GM19239 (cell line): ENCODE measurements around the gene UBE2I.

Experiments
- DNase-seq: peaks from one replicate; pipeline ENCODE4 v3.0.0; 2011; ENCODE audit warnings: low spot score; ENCODE audit not compliant: insufficient read length
- FAIRE-seq: peaks from 2 replicates; lab custom pipeline; 2011; peaks lifted over from hg19 to GRCh38; lab: Jason Lieb, UNC

Gene UBE2I

GRCh38 chr16:1276580-1276878, 32.9 kb upstream of the UBE2I start:
- FAIRE-seq (no peak), DNase-seq (no peak)

- DNase-seq = no peak
- FAIRE-seq = no peak
Measured at GRCh38 chr16:1277151-1277598, 32.3 kb upstream of the UBE2I start.

GRCh38 chr16:1277617-1278282, 31.7 kb upstream of the UBE2I start:
- FAIRE-seq (no peak), DNase-seq (no peak)

- FAIRE-seq (no peak), DNase-seq (no peak)
Measured at GRCh38 chr16:1278477-1278876, 31.0 kb upstream of the UBE2I start.

- no peak for DNase-seq
Measured at GRCh38 chr16:1279081-1279944, 30.1 kb upstream of the UBE2I start.

GRCh38 chr16:1279945-1280589, 29.4 kb upstream of the UBE2I start:
- FAIRE-seq (no peak), DNase-seq (no peak)

More at GRCh38 chr16:1279081-1279944, 30.1 kb upstream of the UBE2I start:
- FAIRE-seq = no peak

- DNase-seq (no peak), FAIRE-seq (no peak)
Measured at GRCh38 chr16:1280783-1281182, 28.7 kb upstream of the UBE2I start.

GRCh38 chr16:1281517-1281916, 27.9 kb upstream of the UBE2I start:
- DNase-seq (no peak), FAIRE-seq (no peak)

- FAIRE-seq (no peak), DNase-seq (no peak)
Measured at GRCh38 chr16:1282324-1282973, 27.0 kb upstream of the UBE2I start.

GRCh38 chr16:1283296-1283695, 26.1 kb upstream of the UBE2I start:
- DNase-seq (no peak), FAIRE-seq (no peak)

- no peak for DNase-seq
- no peak for FAIRE-seq
Measured at GRCh38 chr16:1283996-1284616, 25.3 kb upstream of the UBE2I start.

- DNase-seq (no peak), FAIRE-seq (no peak)
Measured at GRCh38 chr16:1285669-1286512, 23.5 kb upstream of the UBE2I start.

- FAIRE-seq = no peak
- no peak for DNase-seq
Measured at GRCh38 chr16:1286513-1287094, 22.8 kb upstream of the UBE2I start.

- FAIRE-seq = no peak
- no peak for DNase-seq
Measured at GRCh38 chr16:1287982-1288670, 21.3 kb upstream of the UBE2I start.

- FAIRE-seq = no peak
- DNase-seq = no peak
Measured at GRCh38 chr16:1288813-1289476, 20.5 kb upstream of the UBE2I start.

GRCh38 chr16:1289477-1289866, 20.0 kb upstream of the UBE2I start:
- no peak for DNase-seq
- FAIRE-seq = no peak

GRCh38 chr16:1290063-1290501, 19.4 kb upstream of the UBE2I start:
- DNase-seq (no peak), FAIRE-seq (no peak)
